ENCODE measurements around the gene DOCK1.
A peak's percentile ranks its signal among the peaks of the same experiment; 100 is the strongest.

The DOCK1 gene

GRCh38 chr10:127216274-127216673 is 311.0 kb downstream of the DOCK1 start:
- no peak for DNase-seq (ENCODE audit: low read depth in 2 of 2)
- TF ChIP-seq CTCF (IDR thresholded peaks at IDR 0.05; ENCODE audit: low read depth, low read length), result no peak
- no peak overlapping the region for H3K4me3 ChIP-seq (replicated peaks in 1 of 2; ENCODE audit: low read depth in 2 of 2, low read length in 2 of 2)

GRCh38 chr10:127216786-127217185 is 311.6 kb downstream of the DOCK1 start:
- no peak for TF ChIP-seq CTCF (IDR thresholded peaks at IDR 0.05; ENCODE audit: low read depth, low read length)
- DNase-seq (ENCODE audit: low read depth in 2 of 2), result peak; percentile 8 to 9
- no peak overlapping the region for H3K4me3 ChIP-seq (replicated peaks in 1 of 2; ENCODE audit: low read depth in 2 of 2, low read length in 2 of 2)

GRCh38 chr10:127218658-127219057 is 313.4 kb downstream of the DOCK1 start:
- DNase-seq (ENCODE audit: low read depth in 2 of 2), result no peak
- TF ChIP-seq CTCF (IDR thresholded peaks at IDR 0.05; ENCODE audit: low read depth, low read length), result no peak
- H3K4me3 ChIP-seq (replicated peaks in 1 of 2; ENCODE audit: low read depth in 2 of 2, low read length in 2 of 2), result no peak overlapping the region

GRCh38 chr10:127221281-127221680 is 316.1 kb downstream of the DOCK1 start:
- H3K4me3 ChIP-seq (replicated peaks in 1 of 2; ENCODE audit: low read depth in 2 of 2, low read length in 2 of 2), result no peak overlapping the region
- no peak for TF ChIP-seq CTCF (IDR thresholded peaks at IDR 0.05; ENCODE audit: low read depth, low read length)
- no peak for DNase-seq (ENCODE audit: low read depth in 2 of 2)

- H3K4me3 ChIP-seq (replicated peaks in 1 of 2; ENCODE audit: low read depth in 2 of 2, low read length in 2 of 2), result no peak overlapping the region
- no peak for DNase-seq (ENCODE audit: low read depth in 2 of 2)
- TF ChIP-seq CTCF (IDR thresholded peaks at IDR 0.05; ENCODE audit: low read depth, low read length), result no peak
Observed at GRCh38 chr10:127227027-127227426, 321.8 kb downstream of the DOCK1 start.

- no peak overlapping the region for H3K4me3 ChIP-seq (replicated peaks in 1 of 2; ENCODE audit: low read depth in 2 of 2, low read length in 2 of 2)
- DNase-seq (ENCODE audit: low read depth in 2 of 2), result no peak
- TF ChIP-seq CTCF (IDR thresholded peaks at IDR 0.05; ENCODE audit: low read depth, low read length), result no peak
Observed at GRCh38 chr10:127227663-127228062, 322.4 kb downstream of the DOCK1 start.

- DNase-seq (ENCODE audit: low read depth in 2 of 2), result no peak
- H3K4me3 ChIP-seq (replicated peaks in 1 of 2; ENCODE audit: low read depth in 2 of 2, low read length in 2 of 2), result no peak overlapping the region
- no peak for TF ChIP-seq CTCF (IDR thresholded peaks at IDR 0.05; ENCODE audit: low read depth, low read length)
Observed at GRCh38 chr10:127228195-127228787, 323.1 kb downstream of the DOCK1 start.
